ENCODE results near the gene CSTF1. TPM values are rescaled to one million over a fixed set of nuclear protein-coding genes. Genes with fewer than 3 reads are reported as not detected.

The CSTF1 gene
- 43.1 and 44.0 TPM in 2 replicates for total RNA-seq

DNA sequence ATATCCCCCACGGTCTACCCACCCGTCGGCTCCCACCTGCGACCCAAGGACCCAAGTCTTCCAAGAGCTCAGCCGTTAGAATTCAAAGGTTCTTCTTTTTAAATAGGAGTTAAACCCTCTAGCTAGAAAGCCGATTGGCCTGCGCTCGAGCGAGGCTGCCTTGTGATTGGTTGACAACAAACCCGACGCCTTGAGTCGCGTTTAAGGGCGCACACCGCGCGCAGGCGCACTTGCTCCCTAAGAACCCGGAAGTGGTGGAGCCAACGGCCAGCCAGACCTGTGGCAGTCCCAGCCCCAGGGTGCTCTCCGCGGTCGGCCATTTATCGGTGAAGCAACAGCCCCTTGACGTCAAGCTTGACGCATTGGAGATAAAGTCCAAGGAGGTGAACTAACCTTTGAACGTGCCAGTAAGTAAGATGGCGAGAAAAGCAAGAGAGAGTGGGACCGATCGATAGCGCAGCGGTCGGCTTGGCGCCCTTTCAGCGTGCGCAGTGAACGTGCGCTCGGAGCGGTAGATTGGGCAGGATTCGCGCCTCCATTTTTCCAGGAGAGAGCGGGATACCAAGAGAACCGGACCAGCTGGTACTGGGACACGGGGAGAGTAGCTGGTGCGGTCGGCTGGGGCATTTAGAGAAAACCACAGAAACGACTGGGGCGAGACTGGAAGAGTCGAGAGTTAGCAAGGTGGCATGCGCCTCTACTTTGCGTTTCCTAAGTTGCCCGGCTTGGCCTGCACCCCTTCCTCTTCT lies at the start of gene CSTF1, which contains the start of gene AURKA:
CSTF1 (plus strand) TSS at position 514 of the 749 bp plus-strand sequence. CDS start 2,908 bp downstream, outside the sequence.
AURKA (minus strand) TSS at position 84 of the 749 bp plus-strand sequence. CDS start 4,018 bp downstream, outside the sequence.

DNA sequence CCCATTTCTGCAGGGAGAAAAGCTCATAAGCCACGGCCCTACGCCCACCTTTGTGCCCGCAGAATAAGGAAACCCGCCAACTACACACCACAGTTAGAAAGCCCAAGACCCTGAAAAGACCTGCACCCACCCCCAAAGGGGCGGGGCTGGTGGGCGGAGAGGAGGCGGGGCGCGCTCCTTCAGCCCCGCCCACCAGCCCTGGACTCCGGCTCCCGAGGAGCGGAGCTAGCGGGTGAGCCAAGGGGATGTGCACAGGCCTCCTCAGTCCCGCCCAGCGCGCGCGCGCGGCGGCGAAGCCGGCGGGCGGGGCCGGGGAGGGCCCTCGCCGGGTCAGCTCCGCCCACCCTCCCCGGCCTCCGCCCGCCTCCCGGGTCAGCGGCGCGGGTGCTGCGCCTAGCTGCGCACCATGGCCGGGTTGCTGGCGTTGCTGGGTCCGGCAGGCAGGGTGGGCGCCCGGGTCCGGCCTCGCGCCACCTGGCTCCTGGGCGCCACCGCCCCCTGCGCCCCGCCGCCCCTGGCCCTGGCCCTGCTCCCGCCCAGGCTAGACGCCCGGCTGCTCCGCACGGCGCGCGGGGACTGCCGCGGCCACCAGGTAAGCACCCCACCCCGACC lies 33.7 kb upstream of the CSTF1 start, which contains the start of gene FAM210B:
FAM210B (plus strand) TSS at position 375 of the 612 bp plus-strand sequence; CDS start at position 407, 32 bp downstream.

DNA sequence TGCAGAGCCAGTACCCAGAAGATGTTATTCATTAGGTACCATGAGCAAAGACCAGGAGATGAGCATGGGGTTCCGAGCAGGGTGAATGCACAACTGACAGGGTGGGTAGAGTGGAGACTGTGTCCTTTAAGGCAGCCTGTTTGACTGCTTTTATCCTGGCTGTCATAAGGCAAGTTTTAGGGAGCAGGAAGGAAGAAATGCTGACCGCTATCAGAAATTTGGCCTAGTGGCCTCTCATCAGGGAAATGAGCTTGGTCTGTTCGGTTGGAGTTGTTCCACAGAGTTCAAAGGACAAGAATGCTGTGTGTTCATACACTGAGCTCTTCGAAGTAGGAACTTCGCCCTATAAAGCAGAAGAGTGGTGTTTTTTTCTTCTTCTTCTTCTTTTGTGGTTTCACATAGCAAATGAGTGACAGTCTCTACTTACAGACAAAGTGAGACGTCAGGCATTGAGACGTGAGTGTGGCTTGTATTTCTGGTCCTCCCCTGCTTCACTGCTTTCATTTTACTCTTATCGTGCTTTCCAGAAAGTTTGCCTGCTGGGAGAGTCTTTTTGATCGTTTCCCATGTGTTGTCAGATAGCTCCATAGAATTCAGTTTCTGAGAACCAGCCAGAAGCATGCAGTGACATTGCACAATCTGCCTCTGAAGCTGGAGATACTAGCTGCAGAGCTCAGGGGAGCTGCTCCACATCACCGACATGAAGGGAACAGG lies 19.5 kb downstream of the CSTF1 start, which contains the start of gene CASS4:
CASS4 (plus strand) TSS at position 502 of the 714 bp plus-strand sequence; CDS start at position 701, 199 bp downstream.

Other genes starting within 250 kb of the CSTF1 start
- gene MC3R, start 143.9 kb upstream of the CSTF1 start, total RNA-seq = not detected in 2 replicates
- gene FAM210B, start 33.7 kb upstream of the CSTF1 start, total RNA-seq = 52.6 and 54.6 TPM in 2 replicates
- gene AURKA, start 430 bp upstream of the CSTF1 start, total RNA-seq = 9.0 and 9.9 TPM in 2 replicates
- 1.8 and 2.7 TPM in 2 replicates for gene CASS4, start 19.6 kb downstream of the CSTF1 start, total RNA-seq
- 76.6 and 80.5 TPM in 2 replicates for gene RTF2, start 76.0 kb downstream of the CSTF1 start, total RNA-seq
- gene FAM209A, start 132.1 kb downstream of the CSTF1 start, total RNA-seq = 0.24 TPM in 1 of 2 replicates, not detected in the other
- gene FAM209B, start 140.6 kb downstream of the CSTF1 start, total RNA-seq = 0.36 TPM in 1 of 2 replicates, not detected in the other
- gene TFAP2C, start 236.7 kb downstream of the CSTF1 start, total RNA-seq = 39.9 and 51.4 TPM in 2 replicates

Measured in hair follicle dermal papilla cell (primary cell).